HG02763 (cell line): ENCODE results near the gene AGR2.
"Not testable (repeated sequence)": the region's sequence is repeated elsewhere in the genome, so short reads cannot be mapped to it uniquely, and the experiment has no call there.

Experiments used
- ATAC-seq: cut with Tn5 transposase; IDR thresholded peaks from one replicate; pipeline ENCODE4 v1.9.1; 2021; ENCODE audit warnings: mild to moderate bottlenecking, moderate library complexity; ENCODE audit not compliant: unreplicated experiment

The AGR2 gene

DNA sequence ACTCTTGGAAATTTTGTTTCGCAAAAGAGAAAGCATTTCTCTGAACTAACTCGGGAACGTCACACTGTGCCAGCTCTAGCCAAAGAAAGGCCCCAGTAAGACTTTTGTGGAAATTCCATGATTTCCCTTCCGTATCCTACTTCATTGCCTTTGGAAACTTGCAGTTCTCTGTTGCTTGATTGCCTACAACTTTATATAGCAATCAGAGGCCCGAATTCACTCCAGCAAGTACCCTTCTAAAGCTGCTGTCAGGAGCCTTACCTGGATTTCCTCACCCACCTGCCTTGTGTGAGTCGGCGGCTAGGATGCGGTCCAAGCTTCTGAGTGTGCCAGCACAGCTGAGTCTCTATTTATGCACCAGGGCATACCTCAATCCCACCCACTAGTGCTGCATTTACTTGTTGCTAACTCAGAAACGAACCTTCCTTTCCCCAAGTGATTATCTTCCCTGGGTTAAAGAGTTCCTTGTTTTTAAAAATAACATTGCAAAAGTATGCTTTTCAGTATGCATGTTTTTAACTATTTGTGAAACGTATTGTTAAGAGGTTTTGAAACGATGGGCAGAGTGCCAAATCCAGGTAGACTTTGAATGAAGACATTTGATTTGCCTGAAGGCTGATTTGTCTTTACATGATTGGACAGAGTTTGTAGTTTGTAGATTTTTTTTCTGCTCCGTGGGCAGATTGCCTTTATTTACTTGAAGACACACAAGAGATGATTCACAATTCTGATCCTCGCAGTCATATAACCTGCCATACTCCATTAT is at the start of gene AGR2:
Gene AGR2, minus strand, starts transcription at position 326 of the 766 bp plus-strand sequence. CDS start 3,203 bp downstream, outside the sequence.
- no peak for ATAC-seq

DNA sequence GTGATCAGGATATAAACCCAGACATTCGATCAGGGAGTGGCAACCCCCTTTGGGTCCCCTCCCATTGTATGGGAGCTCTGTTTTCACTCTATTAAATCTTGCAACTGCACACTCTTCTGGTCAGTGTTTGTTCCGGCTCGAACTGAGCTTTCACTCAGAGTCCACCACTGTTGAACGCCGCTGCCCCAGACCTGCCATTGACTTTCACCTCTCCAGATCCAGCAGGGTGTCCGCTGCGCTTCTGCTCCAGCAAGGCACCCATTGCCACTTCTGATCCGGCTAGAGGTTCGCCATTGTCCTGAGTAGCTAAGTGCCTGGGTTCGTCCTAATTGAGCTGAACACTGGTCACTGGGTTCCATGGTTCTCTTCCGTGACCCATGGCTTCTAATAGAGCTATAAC is 48.4 kb upstream of the AGR2 start:
- not testable (repeated sequence) for ATAC-seq

DNA sequence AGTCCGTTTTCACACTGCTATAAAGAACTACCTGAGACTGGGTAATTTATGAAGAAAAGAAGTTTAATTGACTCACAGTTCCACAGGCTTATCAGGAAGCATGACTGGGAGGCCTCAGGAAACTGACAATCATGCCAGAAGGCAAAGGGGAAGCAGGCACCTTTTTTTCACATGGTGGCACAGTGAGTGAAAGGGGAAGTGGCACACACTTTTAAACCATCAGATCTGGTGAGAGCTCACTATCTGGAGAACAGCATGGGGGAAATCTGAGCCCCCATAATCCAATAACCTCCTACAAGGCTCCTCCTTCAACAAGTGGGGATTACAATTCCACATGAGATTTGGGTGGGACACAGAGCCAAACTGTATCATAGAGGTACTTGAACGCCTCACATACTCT is 47.0 kb upstream of the AGR2 start:
- no peak for ATAC-seq

DNA sequence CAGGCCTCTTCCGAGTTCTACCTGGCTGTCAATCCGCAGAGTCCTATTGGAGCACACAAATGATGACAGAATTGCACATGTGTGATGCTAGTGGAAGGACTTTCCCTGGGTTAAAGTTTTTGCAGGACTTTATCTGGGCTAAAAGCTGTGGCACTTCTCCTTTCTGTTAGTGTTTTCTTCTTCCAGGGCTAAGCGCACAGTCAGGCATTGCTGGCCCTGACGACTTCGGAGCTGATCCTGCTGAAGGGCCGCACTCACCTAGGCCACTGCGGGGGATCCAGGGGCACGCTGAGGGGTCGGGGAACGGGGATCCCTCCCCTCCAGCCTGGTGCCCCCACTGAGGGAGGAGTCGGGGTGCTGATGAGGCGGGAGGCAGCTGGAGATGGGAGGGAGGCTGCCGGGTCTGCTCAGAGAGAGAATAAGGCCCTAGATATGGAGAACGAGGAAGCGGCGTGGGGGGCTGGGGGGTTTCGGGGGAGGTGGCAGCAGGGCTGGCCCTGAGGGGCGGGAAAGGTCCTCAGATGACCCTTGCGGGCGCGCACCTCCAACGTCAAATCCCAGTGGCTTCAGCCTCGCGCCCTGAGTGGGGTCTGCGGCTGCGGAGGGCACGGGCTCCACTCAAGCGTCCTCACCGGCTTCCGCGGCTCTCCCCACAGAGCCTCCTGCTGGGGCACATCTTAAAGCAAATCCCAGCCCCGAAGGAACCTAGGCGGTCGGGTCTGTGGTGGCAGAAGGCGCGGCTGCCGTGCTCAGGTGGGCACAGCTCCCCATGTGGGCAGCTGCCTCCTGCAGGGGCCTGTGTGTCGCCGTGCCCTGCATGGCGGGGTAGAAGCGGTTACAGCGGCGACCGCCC is 46.0 kb upstream of the AGR2 start:
- ATAC-seq, result no peak

DNA sequence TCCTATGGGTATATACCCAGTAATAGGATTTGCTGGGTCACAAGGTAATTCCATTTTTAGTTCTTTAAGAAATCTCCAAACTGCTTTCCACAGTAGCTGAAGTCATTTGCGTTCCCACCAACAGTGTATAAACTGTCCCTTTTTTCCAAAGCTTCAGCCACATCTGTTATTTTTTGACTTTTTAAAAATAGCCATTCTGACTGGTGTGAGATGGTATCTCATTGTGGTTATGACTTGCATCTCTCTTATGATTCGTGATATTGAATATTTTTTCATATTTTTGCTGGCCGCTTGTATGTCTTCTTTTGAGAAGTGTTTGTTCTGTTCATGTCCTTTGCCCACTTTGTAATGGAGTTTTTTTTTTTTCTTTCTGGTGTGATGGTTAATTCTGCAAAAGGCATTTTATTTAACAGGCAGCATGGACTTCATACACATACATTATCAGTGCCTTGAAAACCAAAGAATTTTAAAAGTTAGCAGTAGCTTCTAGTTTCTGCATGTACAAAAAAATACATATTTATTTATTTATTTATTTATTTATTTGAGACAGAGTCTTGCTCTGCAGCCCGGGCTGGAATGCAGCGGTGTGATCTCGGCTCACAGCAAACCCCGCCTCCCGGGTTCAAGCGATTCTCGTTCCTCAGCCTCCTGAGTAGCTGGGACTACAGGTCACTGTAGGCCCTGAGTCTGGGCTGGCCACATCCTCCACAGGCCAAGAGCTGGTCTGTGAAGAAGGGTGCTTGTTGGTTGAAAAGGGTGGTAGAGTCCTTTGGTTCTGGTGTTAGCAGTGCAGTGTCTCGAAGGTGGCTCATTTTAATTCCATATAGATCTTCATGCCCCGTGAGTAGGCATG is 44.7 kb upstream of the AGR2 start:
- ATAC-seq, result no peak

DNA sequence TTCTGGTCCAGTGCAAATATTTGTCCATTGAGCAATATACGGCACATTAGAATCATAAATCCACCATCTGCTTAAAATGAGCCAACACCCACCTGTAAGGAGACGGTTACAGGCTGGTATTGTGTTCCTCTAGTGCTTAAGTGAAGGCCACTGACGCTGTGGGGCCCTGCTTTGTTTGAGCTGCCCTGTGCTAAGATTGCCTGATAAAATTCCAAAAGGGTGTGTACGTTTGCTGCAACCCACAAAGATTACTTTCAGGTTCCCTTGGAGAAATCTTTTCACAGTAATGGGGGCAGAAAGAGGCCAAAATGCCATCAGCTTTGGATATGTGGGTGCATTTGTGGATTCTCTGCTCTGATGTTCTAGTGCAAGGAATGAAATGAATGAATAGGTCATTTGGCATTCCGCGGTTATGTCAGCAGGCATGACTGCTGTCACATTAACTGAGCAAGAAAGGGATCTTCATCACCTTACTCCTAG is 42.6 kb upstream of the AGR2 start:
- ATAC-seq, result no peak

DNA sequence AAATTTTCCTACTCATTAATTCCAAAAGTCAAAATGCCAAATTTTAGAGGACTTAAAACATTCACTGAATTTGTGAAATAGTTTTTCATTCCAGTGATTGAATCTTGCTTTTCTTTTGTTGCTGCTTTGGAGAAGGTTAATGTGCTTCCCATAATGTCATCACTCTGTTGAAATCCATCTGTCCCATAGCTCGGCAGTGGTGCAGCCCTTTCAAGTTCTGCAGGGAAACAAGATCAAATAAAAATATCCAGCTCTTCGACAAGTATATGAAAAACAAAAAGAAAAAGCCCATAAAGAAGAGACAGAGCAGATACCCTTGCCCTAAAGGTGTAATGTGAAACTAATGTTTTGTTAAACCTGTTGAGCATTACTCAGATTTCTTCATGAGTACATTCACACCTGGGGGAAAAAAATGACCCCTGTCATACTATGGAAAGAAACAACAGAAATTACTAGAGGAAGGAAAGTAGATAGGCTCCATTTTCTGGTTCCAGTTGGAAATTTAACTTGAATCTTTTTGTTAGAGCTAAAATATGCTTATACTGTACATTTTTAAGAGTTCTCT is 41.9 kb upstream of the AGR2 start:
- ATAC-seq, result no peak

DNA sequence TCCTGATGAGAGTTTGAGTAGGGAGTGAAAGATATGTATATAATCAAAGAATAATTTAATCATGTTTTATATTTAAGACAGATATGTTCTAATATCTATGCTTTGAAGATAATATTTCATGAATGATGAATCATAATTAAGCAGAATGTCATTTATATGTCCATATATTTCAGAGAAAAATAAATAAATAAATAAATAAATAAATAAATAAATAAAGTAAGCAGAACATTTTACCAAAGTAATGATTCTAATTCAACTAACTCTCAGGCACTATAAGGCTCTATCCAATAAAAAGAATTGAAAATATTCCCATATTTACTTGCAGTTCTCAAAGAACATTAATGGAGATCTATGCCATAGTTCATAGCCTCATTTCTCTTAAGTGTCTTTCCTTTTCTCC is 40.9 kb upstream of the AGR2 start:
- no peak for ATAC-seq

DNA sequence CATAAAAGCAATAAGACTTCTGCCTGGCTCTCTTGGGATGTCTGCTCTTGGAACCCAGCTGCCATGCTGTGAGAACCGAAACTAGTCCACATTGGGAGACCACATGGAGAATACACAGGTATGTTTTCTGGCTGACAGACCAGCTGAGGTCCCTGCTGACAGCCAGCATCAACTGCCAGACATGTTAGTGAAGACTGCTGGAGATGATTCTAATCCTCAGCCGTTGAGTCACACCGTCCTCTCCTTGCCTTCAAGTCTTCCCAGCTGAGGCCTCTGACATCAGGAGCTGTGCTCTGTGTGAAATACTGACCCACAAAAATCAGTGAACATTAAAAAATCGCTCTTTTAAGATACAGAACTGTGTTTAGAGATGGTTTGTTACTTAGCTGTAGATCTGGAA is 36.9 kb upstream of the AGR2 start:
- ATAC-seq, result no peak

DNA sequence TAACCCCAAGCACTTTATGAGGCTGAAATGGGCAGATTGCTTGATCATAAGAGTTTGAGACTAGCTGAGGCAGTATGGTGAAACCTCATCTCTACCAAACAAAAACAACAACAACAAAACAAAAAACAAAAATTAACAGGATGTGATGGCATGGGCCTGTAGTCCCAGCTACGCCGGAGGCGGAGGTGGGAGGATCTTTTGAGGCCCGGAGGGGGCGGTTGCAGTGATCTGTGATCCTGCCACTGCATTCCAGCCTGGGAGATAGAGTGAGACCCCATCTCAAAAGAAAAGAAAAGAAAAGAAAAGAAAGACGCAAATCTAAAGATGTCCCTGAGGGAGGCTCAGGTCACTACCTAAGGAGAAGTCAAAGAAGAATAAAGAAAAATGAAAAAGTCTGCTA is 35.3 kb upstream of the AGR2 start:
- no peak for ATAC-seq

DNA sequence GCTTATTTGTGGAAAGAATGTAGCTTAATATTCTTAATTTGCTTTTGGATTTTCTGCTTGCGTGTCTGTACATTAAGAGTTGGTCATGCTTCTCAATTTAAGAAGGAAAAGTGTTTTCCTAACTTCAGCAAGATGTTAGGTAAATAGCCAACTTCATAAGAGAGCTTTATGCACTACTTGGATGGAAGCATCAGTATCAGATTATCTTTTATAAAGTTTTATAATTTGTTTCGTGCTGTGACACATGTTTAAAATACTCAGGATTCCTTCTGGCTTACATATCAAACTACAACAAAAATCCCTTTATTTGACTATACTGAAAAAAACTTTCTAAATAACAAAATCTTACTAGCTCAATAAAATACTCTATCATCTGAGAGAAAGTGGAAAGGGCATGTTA is 34.8 kb upstream of the AGR2 start:
- ATAC-seq, result no peak

DNA sequence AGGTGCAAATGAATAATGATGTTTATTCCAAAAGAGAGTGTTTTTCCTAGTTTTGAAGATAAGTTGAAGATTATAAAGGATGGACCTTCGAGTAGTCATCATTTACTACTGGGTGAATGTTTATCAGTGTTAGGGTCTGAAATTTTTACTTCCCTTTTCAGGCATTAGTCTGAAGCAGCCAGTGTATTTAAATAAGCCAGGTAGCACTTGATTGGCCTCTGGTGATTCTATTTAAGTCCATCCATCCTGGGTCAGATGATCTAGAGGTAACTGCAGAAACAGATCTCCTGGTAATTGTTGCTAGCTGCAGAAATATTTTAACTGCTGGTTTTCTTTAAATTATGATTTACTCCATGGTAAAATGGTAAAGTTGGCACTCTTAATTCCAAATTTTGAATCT is 34.1 kb upstream of the AGR2 start:
- ATAC-seq, result no peak

DNA sequence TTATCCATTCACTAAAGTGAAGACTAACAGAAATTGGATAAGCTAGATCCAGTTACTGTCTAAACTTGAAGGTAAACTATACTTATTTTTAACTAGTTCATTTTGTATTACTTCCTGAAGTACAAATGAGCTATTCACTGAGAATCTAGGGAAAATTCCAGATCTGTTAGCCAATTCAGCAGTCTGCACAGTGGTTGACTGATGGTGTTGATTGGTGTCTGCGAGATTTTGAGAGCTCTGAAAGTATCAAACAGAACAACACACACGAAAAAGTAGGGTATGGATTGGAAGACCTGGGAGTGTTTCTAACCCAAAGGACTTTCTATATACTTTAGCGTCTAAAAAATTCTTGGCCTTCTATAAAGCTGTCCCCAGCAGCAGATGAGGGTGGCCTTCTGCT is 33.6 kb upstream of the AGR2 start:
- no peak for ATAC-seq

DNA sequence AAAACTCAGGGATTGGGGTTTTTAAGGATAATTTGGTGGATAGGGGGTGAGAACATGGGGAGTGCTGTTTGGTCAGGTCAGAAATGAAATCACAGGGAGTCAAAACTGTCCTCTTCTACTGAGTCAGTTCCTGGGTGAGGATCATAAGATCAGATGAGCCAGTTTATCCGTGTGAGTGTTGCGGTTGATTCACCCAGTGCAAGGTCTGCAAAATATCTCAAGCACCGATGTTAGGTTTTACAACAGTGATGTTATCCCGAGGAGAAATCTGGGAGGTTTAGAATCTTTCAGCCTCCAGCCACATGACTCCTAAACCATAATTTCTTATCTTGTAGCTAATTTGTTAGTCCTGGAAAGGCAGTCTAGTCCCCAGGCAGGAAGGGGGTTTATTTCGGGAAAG is 31.7 kb upstream of the AGR2 start:
- no peak for ATAC-seq

DNA sequence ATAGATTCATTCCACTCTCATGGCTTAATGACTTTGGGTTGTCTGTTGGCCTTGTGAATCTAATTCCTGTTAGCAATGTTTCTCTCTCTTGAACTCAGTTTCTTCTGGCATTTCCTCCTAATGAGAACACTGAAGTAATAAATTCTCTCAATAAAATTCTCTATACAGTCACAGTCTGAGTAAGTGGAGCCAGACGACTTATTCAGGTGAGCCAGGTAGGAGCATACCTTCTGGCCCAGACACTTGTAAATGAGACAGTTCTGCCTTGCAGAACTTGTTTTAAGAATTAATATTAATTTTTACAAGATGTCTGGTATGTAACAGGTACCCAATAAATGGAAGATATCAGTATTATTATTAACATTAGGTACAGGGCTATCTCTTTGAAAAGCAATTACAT is 28.6 kb upstream of the AGR2 start:
- no peak for ATAC-seq

DNA sequence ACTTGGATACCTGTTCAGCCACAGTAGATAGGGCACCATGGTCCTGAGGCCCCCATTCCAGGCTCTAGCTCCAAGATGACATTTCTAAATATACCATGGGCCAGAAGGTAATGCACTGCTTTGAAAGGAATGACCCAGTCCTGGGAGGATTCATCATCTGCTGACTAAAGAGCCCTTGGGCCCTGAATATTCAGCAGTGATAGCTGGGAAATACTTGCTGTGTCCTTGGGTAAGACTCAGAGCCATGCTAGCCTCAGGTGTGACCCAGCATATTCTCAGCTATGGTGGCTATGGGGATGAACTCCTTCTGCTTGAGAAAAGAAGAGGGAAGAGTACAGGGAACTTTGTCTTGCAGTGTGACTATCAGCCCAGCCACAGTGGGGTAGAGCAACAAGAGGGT is 21.3 kb upstream of the AGR2 start:
- no peak for ATAC-seq

DNA sequence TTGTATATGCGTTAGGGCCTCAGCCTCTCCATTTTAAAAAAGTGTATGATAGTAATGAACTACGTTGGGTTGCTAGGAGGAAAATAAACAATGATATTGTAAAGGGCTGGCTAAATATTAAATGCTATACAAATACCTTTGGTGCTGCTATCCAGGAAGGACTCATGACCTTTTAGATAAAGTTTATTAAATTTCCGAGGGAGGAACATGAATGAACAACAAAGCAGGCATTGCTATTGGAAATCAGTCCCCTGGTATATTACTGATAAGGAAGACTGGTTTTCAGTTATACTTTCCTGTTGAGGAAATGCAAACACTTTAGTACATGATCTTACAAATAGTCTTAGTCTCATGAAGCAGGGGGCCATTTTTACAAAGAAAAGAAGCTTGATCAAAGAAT is 17.2 kb upstream of the AGR2 start:
- ATAC-seq, result no peak

DNA sequence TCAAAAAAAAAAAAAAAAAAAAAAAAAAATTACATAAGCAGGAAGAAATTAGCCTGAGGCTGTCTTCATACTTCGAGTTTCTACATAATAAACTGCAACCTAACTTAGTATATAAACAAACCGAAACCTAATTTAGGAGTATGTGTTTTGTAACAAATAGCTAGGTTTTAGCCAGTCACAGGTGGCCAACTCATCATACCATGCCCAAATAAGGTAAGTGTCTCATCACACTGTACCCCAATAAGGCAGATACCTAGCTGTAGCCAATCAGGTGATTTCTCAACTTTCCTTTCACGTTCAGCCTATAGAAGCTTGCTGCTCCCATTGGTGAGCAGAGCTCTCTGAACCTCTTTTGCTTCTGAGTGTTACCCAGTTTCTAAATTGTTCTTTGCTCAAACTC is 13.9 kb upstream of the AGR2 start:
- no peak for ATAC-seq

DNA sequence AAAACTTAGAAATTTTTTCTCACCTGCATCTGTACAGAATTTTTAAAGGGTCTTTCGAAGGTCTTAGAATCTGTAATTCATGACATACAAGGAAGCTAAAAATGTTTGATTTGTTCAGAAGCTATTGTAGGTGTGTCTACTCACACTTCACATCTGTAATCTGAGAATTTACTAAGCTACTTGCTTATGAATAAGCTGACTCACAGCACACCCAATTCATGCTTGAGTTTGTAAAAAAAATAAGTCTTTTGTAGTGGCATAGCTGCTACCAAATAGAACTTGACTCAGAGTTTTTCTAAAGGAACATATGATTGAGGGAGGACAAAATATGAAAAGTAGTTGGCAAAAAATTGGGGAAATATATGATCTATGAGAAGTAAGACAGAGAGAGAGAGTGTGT is 12.7 kb upstream of the AGR2 start:
- ATAC-seq, result no peak

DNA sequence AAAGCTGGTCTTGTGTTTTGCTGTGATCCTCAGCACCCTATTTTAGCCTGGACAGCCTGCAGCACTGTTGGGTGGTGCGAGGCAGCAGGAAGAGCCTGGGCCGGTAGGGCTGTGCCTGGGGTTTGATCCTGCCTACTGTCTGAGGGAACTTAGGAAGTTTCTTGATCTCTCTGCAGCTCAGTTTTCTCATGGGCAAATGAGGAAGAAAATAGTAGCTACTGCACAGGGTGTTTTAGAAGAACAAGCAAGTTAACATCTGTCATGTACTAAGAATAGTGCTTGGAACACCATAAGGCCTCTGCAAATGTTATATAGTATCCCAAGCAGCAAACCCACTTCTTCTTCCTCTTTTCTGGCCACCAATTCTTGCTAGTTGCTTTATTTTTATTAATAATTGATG is 12.0 kb upstream of the AGR2 start:
- ATAC-seq, result no peak

DNA sequence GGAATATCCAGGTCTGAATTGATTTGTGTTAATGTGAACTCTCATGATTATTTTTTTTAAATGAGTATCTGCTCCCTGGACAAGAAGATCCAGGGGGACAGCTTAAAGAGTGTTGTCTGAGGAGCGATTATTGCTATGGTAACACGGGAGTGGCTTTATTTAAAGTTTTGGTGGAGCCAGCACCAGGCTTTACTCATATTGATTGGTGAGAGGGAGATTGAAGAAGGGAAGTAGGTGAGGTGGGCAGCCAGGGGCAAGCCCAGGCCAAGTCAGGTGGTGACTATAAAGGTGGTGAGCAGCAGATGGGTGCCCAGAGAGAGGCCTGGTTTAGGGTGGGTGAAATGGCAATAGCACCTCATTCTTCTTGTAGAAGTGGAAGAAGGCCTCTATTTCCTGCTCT is 10.2 kb upstream of the AGR2 start:
- no peak for ATAC-seq
